ENCODE results near the gene MKNK2.

GRCh38 chr19:2070986-2071673, 20.1 kb upstream of the MKNK2 start:
- TF ChIP-seq, protein P1, sequence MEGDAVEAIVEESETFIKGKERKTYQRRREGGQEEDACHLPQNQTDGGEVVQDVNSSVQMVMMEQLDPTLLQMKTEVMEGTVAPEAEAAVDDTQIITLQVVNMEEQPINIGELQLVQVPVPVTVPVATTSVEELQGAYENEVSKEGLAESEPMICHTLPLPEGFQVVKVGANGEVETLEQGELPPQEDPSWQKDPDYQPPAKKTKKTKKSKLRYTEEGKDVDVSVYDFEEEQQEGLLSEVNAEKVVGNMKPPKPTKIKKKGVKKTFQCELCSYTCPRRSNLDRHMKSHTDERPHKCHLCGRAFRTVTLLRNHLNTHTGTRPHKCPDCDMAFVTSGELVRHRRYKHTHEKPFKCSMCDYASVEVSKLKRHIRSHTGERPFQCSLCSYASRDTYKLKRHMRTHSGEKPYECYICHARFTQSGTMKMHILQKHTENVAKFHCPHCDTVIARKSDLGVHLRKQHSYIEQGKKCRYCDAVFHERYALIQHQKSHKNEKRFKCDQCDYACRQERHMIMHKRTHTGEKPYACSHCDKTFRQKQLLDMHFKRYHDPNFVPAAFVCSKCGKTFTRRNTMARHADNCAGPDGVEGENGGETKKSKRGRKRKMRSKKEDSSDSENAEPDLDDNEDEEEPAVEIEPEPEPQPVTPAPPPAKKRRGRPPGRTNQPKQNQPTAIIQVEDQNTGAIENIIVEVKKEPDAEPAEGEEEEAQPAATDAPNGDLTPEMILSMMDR (CRISPR knock-in tag; IDR thresholded peaks at IDR 0.05), result no peak
- TF ChIP-seq ZBTB38 (CRISPR knock-in tag; IDR thresholded peaks at IDR 0.05) (no peak), YY1 (IDR thresholded peaks at IDR 0.05; ENCODE audit: insufficient read depth, insufficient replicate concordance, low read depth, low read length) (no peak), EZH2 (conservative IDR thresholded peaks at IDR 0.05; ENCODE audit: low read depth, low read length) (no peak), PPARG (CRISPR knock-in tag; conservative IDR thresholded peaks at IDR 0.05) (no peak)

Measured in HepG2 (cell line).